HAP-1 (cell line): Measurements from ENCODE around the gene PRB4.
"Not testable (repeated sequence)": the region's sequence is repeated elsewhere in the genome, so short reads cannot be mapped to it uniquely, and the experiment has no call there.

ENCODE experiments used
- DNase-seq, 2 experiments: peaks; one replicate each; pipeline ENCODE4 v3.0.0-alpha.2; 2016 to 2020; ENCODE audit warnings: low spot score in 2 of 2
- H3K27me3 ChIP-seq: fragments of 250-450 bp; sonication (Bioruptor Pico); 2 replicates; pipeline ENCODE4 v1.5.1; 2020; ENCODE audit warnings: low read depth, mild to moderate bottlenecking, moderate library complexity
- H3K36me3 ChIP-seq: fragments of 250-450 bp; sonication (Bioruptor Pico); replicated peaks from 2 replicates; pipeline ENCODE4 v1.5.1; 2020; ENCODE audit warnings: mild to moderate bottlenecking
- H3K4me1 ChIP-seq: fragments of 250-450 bp; sonication (Bioruptor Pico); 2 replicates; pipeline ENCODE4 v1.5.1; 2020; ENCODE audit warnings: mild to moderate bottlenecking
- H3K4me3 ChIP-seq: fragments of 250-450 bp; sonication (Bioruptor Pico); 2 replicates; pipeline ENCODE4 v1.5.1; 2020; ENCODE audit warnings: mild to moderate bottlenecking, moderate library complexity
- H3K9me3 ChIP-seq: fragments of 250-450 bp; sonication (Bioruptor Pico); 2 replicates; pipeline ENCODE4 v1.5.1; 2020; ENCODE audit warnings: mild to moderate bottlenecking, moderate library complexity
- in situ Hi-C: fragments of 300-500 bp; cut with MboI; formaldehyde crosslinking; loops from 3 replicates; pipeline ENCODE4 v1.14.3; 2020; ENCODE audit warnings: low sequenced_read_pairs, inconsistent platforms, mixed read lengths

PRB4 gene

GRCh38 chr12:11310336-11310735 is at the start of gene PRB4:
Gene PRB4, minus strand, starts transcription at chr12:11310436. Its CDS starts 38 bp downstream, at chr12:11310398.
- H3K4me1 ChIP-seq: no peaks in the 10 kb centered on the region
- H3K4me3 ChIP-seq: no peak within 1 kb of the TSS
- H3K27me3 ChIP-seq: no peaks in the 10 kb centered on the region
- in situ Hi-C loops: no loop called here
- no peak for DNase-seq
- no peaks in the 10 kb centered on the region for H3K9me3 ChIP-seq
- H3K36me3 ChIP-seq: no peaks in the 10 kb centered on the region

DNA sequence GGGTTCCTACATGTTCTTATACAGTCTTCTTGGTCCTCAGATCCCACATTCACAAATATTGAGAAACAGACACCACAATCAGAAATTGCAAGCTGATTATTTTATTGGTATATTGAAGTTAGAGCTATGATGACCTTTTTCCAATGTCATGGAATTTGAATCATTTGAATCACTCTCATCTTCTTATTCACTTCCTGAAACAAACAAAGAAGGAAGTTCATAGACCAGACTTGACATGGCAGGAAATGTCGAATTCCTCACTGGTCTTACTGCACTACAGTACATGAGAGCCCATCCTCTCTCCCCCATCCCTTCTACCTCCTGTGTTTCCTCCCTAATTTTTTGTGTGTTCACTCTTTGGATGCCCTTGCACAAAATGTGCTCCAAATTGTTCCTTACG is 41.5 kb upstream of the PRB4 start:
- H3K36me3 ChIP-seq, H3K4me3 ChIP-seq, H3K4me1 ChIP-seq, H3K9me3 ChIP-seq, H3K27me3 ChIP-seq, in situ Hi-C loops, DNase-seq: not testable (repeated sequence)

GRCh38 chr12:11348439-11348838 is 38.2 kb upstream of the PRB4 start:
- H3K9me3 ChIP-seq: no peaks in the 10 kb centered on the region
- in situ Hi-C loops: no loop called here
- H3K27me3 ChIP-seq: 0 out of 2 replicates have a peak, but pooled peaks cover 3% of the 10 kb centered on the region
- H3K4me3 ChIP-seq: no peak overlapping the region
- H3K4me1 ChIP-seq: no peaks in the 10 kb centered on the region
- no peaks in the 10 kb centered on the region for H3K36me3 ChIP-seq
- DNase-seq: no peak

- in situ Hi-C loops: no loop called here
- Histone ChIP-seq H3K36me3 (no peaks in the 10 kb centered on the region), H3K27me3 (0 out of 2 replicates have a peak, but pooled peaks cover 3% of the 10 kb centered on the region), H3K4me1 (no peaks in the 10 kb centered on the region), H3K4me3 (no peak overlapping the region), H3K9me3 (no peaks in the 10 kb centered on the region)
- no peak for DNase-seq
Measured at GRCh38 chr12:11347810-11348209, 37.6 kb upstream of the PRB4 start.

DNA sequence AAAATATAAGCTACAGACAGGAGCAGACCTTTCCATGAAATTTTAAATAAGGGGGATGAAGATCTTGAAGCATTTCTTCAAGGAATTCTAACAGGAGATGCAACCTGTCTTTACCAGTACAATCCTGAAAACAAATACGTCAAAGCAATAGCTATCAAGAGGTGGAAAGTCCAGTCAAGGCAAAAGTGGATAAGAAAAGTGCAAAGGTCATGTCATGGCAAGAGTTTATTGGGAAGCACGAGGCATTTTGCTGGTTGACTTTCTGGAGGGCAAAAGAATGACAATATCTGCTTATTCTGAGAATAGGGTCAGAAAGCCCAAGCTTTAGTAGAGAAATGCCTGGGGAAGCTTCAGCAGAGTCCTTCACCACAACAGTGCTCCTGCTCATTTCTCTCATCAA is 34.3 kb upstream of the PRB4 start:
- no peaks in the 10 kb centered on the region for H3K36me3 ChIP-seq
- H3K4me1 ChIP-seq: no peaks in the 10 kb centered on the region
- no peaks in the 10 kb centered on the region for H3K27me3 ChIP-seq
- no peak overlapping the region for H3K4me3 ChIP-seq
- DNase-seq: no peak
- in situ Hi-C loops: no loop called here
- no peaks in the 10 kb centered on the region for H3K9me3 ChIP-seq

GRCh38 chr12:11324426-11324825 is 14.2 kb upstream of the PRB4 start:
- H3K4me3 ChIP-seq: no peak overlapping the region
- in situ Hi-C loops: no loop called here
- no peaks in the 10 kb centered on the region for H3K4me1 ChIP-seq
- H3K27me3 ChIP-seq: no peaks in the 10 kb centered on the region
- no peak for DNase-seq
- H3K9me3 ChIP-seq: no peaks in the 10 kb centered on the region
- H3K36me3 ChIP-seq: no peaks in the 10 kb centered on the region

DNA sequence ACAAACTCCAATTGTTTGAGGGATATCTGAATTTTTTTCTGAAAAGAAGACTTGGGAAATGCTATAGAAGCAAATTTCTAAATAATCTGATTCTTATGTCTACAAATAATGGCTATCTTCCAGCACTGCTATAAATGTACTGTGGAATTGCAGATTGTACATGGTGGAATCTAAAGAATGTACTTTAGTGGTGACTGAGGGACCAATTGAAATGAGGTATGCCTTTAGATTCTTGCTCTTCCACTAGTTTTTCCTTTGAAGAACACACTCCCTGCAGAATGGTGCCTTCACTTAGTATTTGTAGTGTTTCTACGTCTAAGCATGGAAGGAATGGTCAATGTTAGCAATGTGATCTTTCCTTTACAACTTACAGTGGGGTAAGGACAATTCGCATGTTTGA is 11.7 kb upstream of the PRB4 start:
- Histone ChIP-seq H3K9me3 (no peaks in the 10 kb centered on the region), H3K27me3 (no peaks in the 10 kb centered on the region), H3K4me3 (no peak overlapping the region), H3K4me1 (no peaks in the 10 kb centered on the region), H3K36me3 (no peaks in the 10 kb centered on the region)
- in situ Hi-C loops: no loop called here
- no peak for DNase-seq

GRCh38 chr12:11307143-11307542 is 3.1 kb downstream of the PRB4 start:
- no peak overlapping the region for H3K4me3 ChIP-seq
- in situ Hi-C loops: no loop called here
- H3K4me1 ChIP-seq: no peaks in the 10 kb centered on the region
- no peaks in the 10 kb centered on the region for H3K36me3 ChIP-seq
- H3K27me3 ChIP-seq: no peaks in the 10 kb centered on the region
- no peaks in the 10 kb centered on the region for H3K9me3 ChIP-seq
- no peak for DNase-seq

GRCh38 chr12:11273449-11273848 is 36.8 kb downstream of the PRB4 start:
- no peak for DNase-seq
- in situ Hi-C loops: no loop called here
- H3K36me3 ChIP-seq: no peaks in the 10 kb centered on the region
- H3K4me1 ChIP-seq: no peaks in the 10 kb centered on the region
- H3K27me3 ChIP-seq: no peaks in the 10 kb centered on the region
- no peaks in the 10 kb centered on the region for H3K9me3 ChIP-seq
- no peak overlapping the region for H3K4me3 ChIP-seq

- H3K4me1 ChIP-seq: no peaks in the 10 kb centered on the region
- H3K36me3 ChIP-seq: no peaks in the 10 kb centered on the region
- H3K9me3 ChIP-seq: no peaks in the 10 kb centered on the region
- in situ Hi-C loops: no loop called here
- no peaks in the 10 kb centered on the region for H3K27me3 ChIP-seq
- no peak for DNase-seq
- no peak within 1 kb of the TSS for H3K4me3 ChIP-seq
Measured at GRCh38 chr12:11269607-11270006, 40.6 kb downstream of the PRB4 start, which contains the start of gene PRB3. Gene PRB3, minus strand, starts transcription at chr12:11269707. Its CDS starts 38 bp downstream, at chr12:11269669.

- Histone ChIP-seq H3K4me3 (no peak overlapping the region), H3K9me3 (no peaks in the 10 kb centered on the region), H3K36me3 (no peaks in the 10 kb centered on the region), H3K27me3 (no peaks in the 10 kb centered on the region), H3K4me1 (no peaks in the 10 kb centered on the region)
- DNase-seq: no peak
- in situ Hi-C loops: no loop called here
Measured at GRCh38 chr12:11264501-11264900, 45.7 kb downstream of the PRB4 start.
